Measurements from ENCODE around the gene SLC10A7. TPM values are rescaled to one million over a fixed set of nuclear protein-coding genes. Genes with fewer than 3 reads are reported as not detected.

The SLC10A7 gene
- total and polyA plus RNA-seq, 10 donors, result 1.8 to 33.2 (median 18.4) TPM

DNA sequence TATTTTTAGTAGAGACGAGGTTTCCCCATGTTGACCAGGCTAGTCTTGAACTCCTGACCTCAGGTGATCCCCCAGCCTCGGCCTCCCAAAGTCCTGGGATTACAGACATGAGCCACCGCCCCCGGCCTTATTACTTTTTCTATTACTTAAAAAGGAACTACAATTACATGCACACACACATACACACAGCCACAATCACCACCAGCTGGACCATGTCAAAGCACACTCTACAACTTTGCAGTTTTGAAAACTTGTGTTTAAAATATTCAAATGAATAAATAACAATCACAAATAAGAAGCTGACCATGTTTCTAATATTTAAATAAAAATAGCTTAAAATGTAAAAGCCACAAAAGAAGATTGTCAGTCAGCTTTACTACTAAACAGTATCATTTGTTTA, 23.4 kb downstream of the SLC10A7 start:
- Histone ChIP-seq H3K9me3 (no peaks in the 10 kb centered on the region), H3K27ac (no peak overlapping the region), H3K36me3 (peaks cover 0 to 28% (median 6%) of the 10 kb centered on the region in 6 donors), H3K4me1 (no peaks in the 10 kb centered on the region), H3K27me3 (replicated peaks in 1 of 7) (no peaks in the 10 kb centered on the region), H3K4me3 (no peak overlapping the region)
- intact Hi-C loops (cut with DNase I; ENCODE audit: low total_unique reads), result no loop called here
- no peak for TF ChIP-seq CTCF (IDR thresholded peaks at IDR 0.05 in 8 of 11, conservative IDR thresholded peaks at IDR 0.05 in 3 of 11)
- no peak for TF ChIP-seq POLR2A (IDR thresholded peaks at IDR 0.05)
- TF ChIP-seq POLR2AphosphoS5 (IDR thresholded peaks at IDR 0.05), result no peak
- WGBS, 5 donors, result 90 to 99% (median 95%) methylated on average over 4 of the region's 4 CpGs
- no peak for DNase-seq

DNA sequence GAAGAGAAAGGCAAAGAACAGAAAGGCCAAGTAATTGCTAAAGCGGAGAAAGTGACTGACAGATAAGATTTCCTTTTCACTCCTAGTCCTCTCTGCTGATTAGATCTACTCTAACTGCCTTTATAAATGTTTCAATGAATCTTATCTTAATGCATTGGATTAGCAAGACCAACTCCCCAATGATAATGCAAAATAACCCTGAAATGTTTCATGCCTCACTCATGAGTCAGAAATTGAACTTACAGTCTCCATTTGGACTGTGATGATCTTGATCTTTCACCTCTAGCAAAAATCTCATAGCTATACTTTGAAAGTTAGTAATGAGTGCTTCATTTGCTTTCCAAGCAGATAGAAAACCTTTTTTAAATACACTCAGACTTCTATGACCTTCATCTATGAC, 26.5 kb downstream of the SLC10A7 start:
- Histone ChIP-seq H3K4me1 (no peaks in the 10 kb centered on the region), H3K27ac (no peak overlapping the region), H3K27me3 (replicated peaks in 1 of 7) (no peaks in the 10 kb centered on the region), H3K9me3 (no peaks in the 10 kb centered on the region), H3K36me3 (no peaks in the 10 kb centered on the region), H3K4me3 (no peak overlapping the region)
- WGBS, 5 donors, result 85 to 97% (median 92%) methylated on average over 1 of the region's 1 CpG
- TF ChIP-seq POLR2A (IDR thresholded peaks at IDR 0.05) (no peak), CTCF (IDR thresholded peaks at IDR 0.05 in 8 of 11, conservative IDR thresholded peaks at IDR 0.05 in 3 of 11) (no peak), POLR2AphosphoS5 (IDR thresholded peaks at IDR 0.05) (no peak)
- no peak for DNase-seq
- intact Hi-C loops (cut with DNase I; ENCODE audit: low total_unique reads), result no loop called here

- intact Hi-C loops (cut with DNase I; ENCODE audit: low total_unique reads), result no loop called here
- H3K36me3 ChIP-seq, result no peaks in the 10 kb centered on the region
- H3K27ac ChIP-seq, result no peak overlapping the region
- DNase-seq, result no peak
- H3K4me3 ChIP-seq, result no peak overlapping the region
- TF ChIP-seq POLR2A (IDR thresholded peaks at IDR 0.05), result no peak
- no peak for TF ChIP-seq POLR2AphosphoS5 (IDR thresholded peaks at IDR 0.05)
- no peak for TF ChIP-seq CTCF (IDR thresholded peaks at IDR 0.05 in 8 of 11, conservative IDR thresholded peaks at IDR 0.05 in 3 of 11)
- no peaks in the 10 kb centered on the region for H3K9me3 ChIP-seq
- no peaks in the 10 kb centered on the region for H3K27me3 ChIP-seq (replicated peaks in 1 of 7)
- H3K4me1 ChIP-seq, result peaks cover 0 to 1% (median 0%) of the 10 kb centered on the region in 6 donors
- 85 to 97% (median 96%) methylated on average over 6 of the region's 6 CpGs for WGBS, 5 donors
These were observed 27.6 kb downstream of the SLC10A7 start for GRCh38 chr4:146494143-146494542.

- no peak overlapping the region for H3K27ac ChIP-seq
- H3K27me3 ChIP-seq (replicated peaks in 1 of 7), result no peaks in the 10 kb centered on the region
- no peak overlapping the region for H3K4me3 ChIP-seq
- TF ChIP-seq POLR2AphosphoS5 (IDR thresholded peaks at IDR 0.05) (no peak), CTCF (IDR thresholded peaks at IDR 0.05 in 8 of 11, conservative IDR thresholded peaks at IDR 0.05 in 3 of 11) (no peak), POLR2A (IDR thresholded peaks at IDR 0.05) (no peak)
- peaks cover 0 to 2% (median 0%) of the 10 kb centered on the region in 8 donors for H3K9me3 ChIP-seq
- H3K4me1 ChIP-seq, result peaks cover 0 to 11% (median 0%) of the 10 kb centered on the region in 6 donors
- 73 to 90% (median 84%) methylated on average over 2 of the region's 2 CpGs for WGBS, 5 donors
- intact Hi-C loops (cut with DNase I; ENCODE audit: low total_unique reads), result no loop called here
- peaks cover 0 to 10% (median 0%) of the 10 kb centered on the region in 6 donors for H3K36me3 ChIP-seq
- no peak for DNase-seq
These were observed 31.6 kb downstream of the SLC10A7 start for GRCh38 chr4:146490106-146490505.
